ENCODE data around the gene DLL3. TPM values are rescaled to one million over a fixed set of nuclear protein-coding genes. Genes with fewer than 3 reads are reported as not detected.

The DLL3 gene
- total and polyA plus RNA-seq, 4 donors = not detected

- DNase-seq (ENCODE audit: low spot score) = no peak
- WGBS = 3% methylated on average over 10 of the region's 10 CpGs
- no peaks in the 10 kb centered on the region for H3K36me3 ChIP-seq (ENCODE audit: control insufficient read depth in 4 of 4, insufficient read depth in 3 of 4, low read depth in 1 of 4, low read length in 3 of 4)
- H3K27me3 ChIP-seq (ENCODE audit: control insufficient read depth in 4 of 4, insufficient read depth in 4 of 4, low read length in 3 of 4) = no peaks in the 10 kb centered on the region
- H3K27ac ChIP-seq (ENCODE audit: low read depth in 1 of 2, low read length in 2 of 2) = peak overlapping the region; percentile 87 to 90
- H3K4me3 ChIP-seq (ENCODE audit: low read depth in 1 of 3, low read length in 3 of 3) = peak overlapping the region; percentile 94 to 99 (median 96)
- H3K9me3 ChIP-seq (ENCODE audit: control insufficient read depth in 4 of 4, low read length in 3 of 4) = no peaks in the 10 kb centered on the region
- TF ChIP-seq FOXA2 (IDR thresholded peaks at IDR 0.05) (no peak), ATF3 (IDR thresholded peaks at IDR 0.05) (no peak), FOXA1 (IDR thresholded peaks at IDR 0.05) (no peak), ZBTB33 (IDR thresholded peaks at IDR 0.05) (no peak), RAD21 (IDR thresholded peaks at IDR 0.05) (no peak), REST (IDR thresholded peaks at IDR 0.05) (no peak), MAX (IDR thresholded peaks at IDR 0.05) (no peak), NR2F2 (IDR thresholded peaks at IDR 0.05) (no peak), JUND (IDR thresholded peaks at IDR 0.05) (no peak)
- H3K9ac ChIP-seq (ENCODE audit: low read depth in 1 of 2, low read length in 2 of 2) = peak overlapping the region; percentile 81 to 93
- H3K4me1 ChIP-seq (ENCODE audit: control insufficient read depth in 4 of 4, insufficient read depth in 4 of 4, low read length in 3 of 4) = peaks cover 0 to 16% (median 9%) of the 10 kb centered on the region in 4 donors
Measured at GRCh38 chr19:39539165-39539517, 40.4 kb downstream of the DLL3 start.

GRCh38 chr19:39539518-39540332 lies 41.0 kb downstream of the DLL3 start, which contains the start of gene EID2:
TSS of gene EID2 (minus strand) at chr19:39540161. CDS start at chr19:39540079, 82 bp downstream.
- WGBS = under 1% methylated on average over 84 of the region's 84 CpGs
- no peaks in the 10 kb centered on the region for H3K36me3 ChIP-seq (ENCODE audit: control insufficient read depth in 4 of 4, insufficient read depth in 3 of 4, low read depth in 1 of 4, low read length in 3 of 4)
- TF ChIP-seq TAF1 (conservative IDR thresholded peaks at IDR 0.05) = no peak
- no peak for TF ChIP-seq HNF4G (IDR thresholded peaks at IDR 0.05)
- no peak for TF ChIP-seq FOXA1 (IDR thresholded peaks at IDR 0.05)
- peak; percentile 69 for TF ChIP-seq REST (IDR thresholded peaks at IDR 0.05)
- TF ChIP-seq JUND (IDR thresholded peaks at IDR 0.05) = no peak
- TF ChIP-seq YY1 (IDR thresholded peaks at IDR 0.05) = peak; percentile 86
- TF ChIP-seq RAD21 (IDR thresholded peaks at IDR 0.05) = peak; percentile 73 to 80
- TF ChIP-seq GABPA (IDR thresholded peaks at IDR 0.05 in 1 of 2, conservative IDR thresholded peaks at IDR 0.05 in 1 of 2) = peak in 1 of 2 donors; percentile 40
- no peak for TF ChIP-seq ATF3 (IDR thresholded peaks at IDR 0.05)
- TF ChIP-seq CTCF (IDR thresholded peaks at IDR 0.05; ENCODE audit: low read depth, low read length, missing input control) = peak; percentile 87
- TF ChIP-seq FOXA2 (IDR thresholded peaks at IDR 0.05) = no peak
- TF ChIP-seq RXRA (IDR thresholded peaks at IDR 0.05) = peak in 1 of 2 donors; percentile 48
- TF ChIP-seq HNF4A (conservative IDR thresholded peaks at IDR 0.05) = peak in 1 of 2 donors; percentile 17
- TF ChIP-seq SP1 (IDR thresholded peaks at IDR 0.05) = peak; percentile 40
- TF ChIP-seq MAX (IDR thresholded peaks at IDR 0.05) = peak; percentile 35
- peak; percentile 5 for TF ChIP-seq NR2F2 (IDR thresholded peaks at IDR 0.05)
- TF ChIP-seq EGR1 (IDR thresholded peaks at IDR 0.05; ENCODE audit: low read depth in 2 of 2) = peak; percentile 64 to 78

More at GRCh38 chr19:39539518-39540332, 41.0 kb downstream of the DLL3 start, which contains the start of gene EID2:
- peak within 1 kb of the TSS; percentile 81 to 93 for H3K9ac ChIP-seq (ENCODE audit: low read depth in 1 of 2, low read length in 2 of 2)
- H3K9me3 ChIP-seq (ENCODE audit: control insufficient read depth in 4 of 4, low read length in 3 of 4) = no peaks in the 10 kb centered on the region
- DNase-seq (ENCODE audit: low spot score) = peak; percentile 94
- no peaks in the 10 kb centered on the region for H3K27me3 ChIP-seq (ENCODE audit: control insufficient read depth in 4 of 4, insufficient read depth in 4 of 4, low read length in 3 of 4)
- H3K4me1 ChIP-seq (ENCODE audit: control insufficient read depth in 4 of 4, insufficient read depth in 4 of 4, low read length in 3 of 4) = peaks cover 0 to 16% (median 9%) of the 10 kb centered on the region in 4 donors
- peak within 1 kb of the TSS; percentile 87 to 90 for H3K27ac ChIP-seq (ENCODE audit: low read depth in 1 of 2, low read length in 2 of 2)
- peak within 1 kb of the TSS; percentile 94 to 99 (median 96) for H3K4me3 ChIP-seq (ENCODE audit: low read depth in 1 of 3, low read length in 3 of 3)

Measured in liver (tissue), 9 donors.